ELF-1 (cell line): ENCODE measurements around the gene CENPP.

Source experiments
- DNase-seq: peaks from one replicate; pipeline ENCODE4 v3.0.0-alpha.2; 2016; ENCODE audit warnings: low read depth, low spot score

CENPP gene

GRCh38 chr9:92507005-92507404 is 181.3 kb downstream of the CENPP start:
- no peak for DNase-seq

GRCh38 chr9:92507496-92507895 is 181.7 kb downstream of the CENPP start:
- peak; percentile 47 for DNase-seq

- peak; percentile 15 for DNase-seq
Observed at GRCh38 chr9:92508018-92508820, 182.5 kb downstream of the CENPP start.

- no peak for DNase-seq
Observed at GRCh38 chr9:92509050-92509449, 183.3 kb downstream of the CENPP start.

- DNase-seq: no peak
Observed at GRCh38 chr9:92510747-92511146, 185.0 kb downstream of the CENPP start.

- DNase-seq: no peak
Observed at GRCh38 chr9:92512622-92513021, 186.9 kb downstream of the CENPP start.

- DNase-seq: no peak
Observed at GRCh38 chr9:92513349-92513748, 187.6 kb downstream of the CENPP start.

- no peak for DNase-seq
Observed at GRCh38 chr9:92514635-92515034, 188.9 kb downstream of the CENPP start.

- DNase-seq: no peak
Observed at GRCh38 chr9:92516521-92516920, 190.8 kb downstream of the CENPP start.

GRCh38 chr9:92517046-92517445 is 191.3 kb downstream of the CENPP start:
- peak; percentile 81 for DNase-seq

GRCh38 chr9:92518199-92518598 is 192.4 kb downstream of the CENPP start:
- no peak for DNase-seq

GRCh38 chr9:92520837-92521236 is 195.1 kb downstream of the CENPP start:
- no peak for DNase-seq

- DNase-seq: no peak
Observed at GRCh38 chr9:92522983-92523970, 197.5 kb downstream of the CENPP start.

- DNase-seq: no peak
Observed at GRCh38 chr9:92524881-92525280, 199.1 kb downstream of the CENPP start.

GRCh38 chr9:92525306-92525705 is 199.6 kb downstream of the CENPP start:
- no peak for DNase-seq

- DNase-seq: no peak
Observed at GRCh38 chr9:92527291-92527828, 201.6 kb downstream of the CENPP start.

- DNase-seq: no peak
Observed at GRCh38 chr9:92527832-92528521, 202.2 kb downstream of the CENPP start.

- no peak for DNase-seq
Observed at GRCh38 chr9:92528522-92528849, 202.7 kb downstream of the CENPP start.

GRCh38 chr9:92529124-92529523 is 203.4 kb downstream of the CENPP start:
- DNase-seq: no peak

- DNase-seq: no peak
Observed at GRCh38 chr9:92530893-92531292, 205.1 kb downstream of the CENPP start.

- no peak for DNase-seq
Observed at GRCh38 chr9:92534204-92534603, 208.5 kb downstream of the CENPP start.

- no peak for DNase-seq
Observed at GRCh38 chr9:92534674-92535073, 208.9 kb downstream of the CENPP start.
